Measurements from ENCODE around the gene ZNF841. TPM values are rescaled to one million over a fixed set of nuclear protein-coding genes. Genes with fewer than 3 reads are reported as not detected.

Gene ZNF841
- total and polyA plus RNA-seq, 9 of the 15 experiments (the other 6 are each of a cell fraction or from before 2014, with no cell fraction given) = 3.1 to 17.1 (median 11.0) TPM

DNA sequence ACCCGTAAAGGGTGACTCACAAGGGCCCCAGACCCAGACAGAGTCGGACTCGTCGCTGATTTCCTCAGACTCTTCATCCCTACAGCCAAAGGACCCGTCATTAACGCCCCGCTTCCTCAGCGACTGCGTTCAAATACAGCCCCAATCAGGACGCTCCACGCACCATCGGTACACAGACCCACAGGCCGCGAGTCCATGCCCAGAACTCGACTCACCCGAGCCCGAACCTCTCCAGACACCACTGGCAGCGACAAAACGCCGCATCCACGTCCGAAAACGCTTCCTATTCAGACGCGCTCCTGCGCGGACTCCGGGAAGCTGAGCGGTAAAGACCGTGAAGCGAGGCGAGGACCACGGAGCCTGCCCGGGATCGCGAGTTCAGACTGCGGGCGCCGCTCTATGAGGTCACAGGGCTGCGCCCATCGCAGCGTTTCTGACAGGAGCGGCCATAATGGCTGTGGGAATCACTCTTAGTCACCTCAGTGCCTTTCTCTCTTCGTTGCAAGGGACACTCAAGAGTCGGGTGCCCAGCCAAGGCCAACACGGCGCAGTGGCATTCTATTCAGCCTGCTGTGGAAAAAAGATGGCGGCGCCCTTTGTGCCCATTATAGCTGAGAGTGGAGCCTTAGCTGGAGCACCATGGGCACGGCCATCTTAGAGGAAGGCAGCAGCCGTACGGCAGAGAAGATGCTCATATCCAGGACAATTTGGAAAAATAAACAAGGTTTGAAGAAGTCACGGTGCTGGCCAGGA is 67.4 kb downstream of the ZNF841 start, which contains the start of gene ZNF614 (continued):
- TF ChIP-seq ATF7 (IDR thresholded peaks at IDR 0.05) = peak; percentile 83
- no peak for TF ChIP-seq HOXB6 (CRISPR knock-in tag; IDR thresholded peaks at IDR 0.05; ENCODE audit: borderline replicate concordance)
- TF ChIP-seq, protein P1, sequence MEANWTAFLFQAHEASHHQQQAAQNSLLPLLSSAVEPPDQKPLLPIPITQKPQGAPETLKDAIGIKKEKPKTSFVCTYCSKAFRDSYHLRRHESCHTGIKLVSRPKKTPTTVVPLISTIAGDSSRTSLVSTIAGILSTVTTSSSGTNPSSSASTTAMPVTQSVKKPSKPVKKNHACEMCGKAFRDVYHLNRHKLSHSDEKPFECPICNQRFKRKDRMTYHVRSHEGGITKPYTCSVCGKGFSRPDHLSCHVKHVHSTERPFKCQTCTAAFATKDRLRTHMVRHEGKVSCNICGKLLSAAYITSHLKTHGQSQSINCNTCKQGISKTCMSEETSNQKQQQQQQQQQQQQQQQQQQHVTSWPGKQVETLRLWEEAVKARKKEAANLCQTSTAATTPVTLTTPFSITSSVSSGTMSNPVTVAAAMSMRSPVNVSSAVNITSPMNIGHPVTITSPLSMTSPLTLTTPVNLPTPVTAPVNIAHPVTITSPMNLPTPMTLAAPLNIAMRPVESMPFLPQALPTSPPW (CRISPR knock-in tag; IDR thresholded peaks at IDR 0.05) = peak; percentile 55; the same call in 1 of the 2 replicates
- peak; percentile 73; the same call in 1 of the 2 replicates for TF ChIP-seq MEF2D (tag; conservative IDR thresholded peaks at IDR 0.05; ENCODE audit: low read depth)
- no peak for TF ChIP-seq NFIX (CRISPR knock-in tag; IDR thresholded peaks at IDR 0.05; ENCODE audit: low read depth)
- TF ChIP-seq, protein P2, sequence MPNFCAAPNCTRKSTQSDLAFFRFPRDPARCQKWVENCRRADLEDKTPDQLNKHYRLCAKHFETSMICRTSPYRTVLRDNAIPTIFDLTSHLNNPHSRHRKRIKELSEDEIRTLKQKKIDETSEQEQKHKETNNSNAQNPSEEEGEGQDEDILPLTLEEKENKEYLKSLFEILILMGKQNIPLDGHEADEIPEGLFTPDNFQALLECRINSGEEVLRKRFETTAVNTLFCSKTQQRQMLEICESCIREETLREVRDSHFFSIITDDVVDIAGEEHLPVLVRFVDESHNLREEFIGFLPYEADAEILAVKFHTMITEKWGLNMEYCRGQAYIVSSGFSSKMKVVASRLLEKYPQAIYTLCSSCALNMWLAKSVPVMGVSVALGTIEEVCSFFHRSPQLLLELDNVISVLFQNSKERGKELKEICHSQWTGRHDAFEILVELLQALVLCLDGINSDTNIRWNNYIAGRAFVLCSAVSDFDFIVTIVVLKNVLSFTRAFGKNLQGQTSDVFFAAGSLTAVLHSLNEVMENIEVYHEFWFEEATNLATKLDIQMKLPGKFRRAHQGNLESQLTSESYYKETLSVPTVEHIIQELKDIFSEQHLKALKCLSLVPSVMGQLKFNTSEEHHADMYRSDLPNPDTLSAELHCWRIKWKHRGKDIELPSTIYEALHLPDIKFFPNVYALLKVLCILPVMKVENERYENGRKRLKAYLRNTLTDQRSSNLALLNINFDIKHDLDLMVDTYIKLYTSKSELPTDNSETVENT (CRISPR knock-in tag; IDR thresholded peaks at IDR 0.05) = no peak
- TF ChIP-seq, protein P3, sequence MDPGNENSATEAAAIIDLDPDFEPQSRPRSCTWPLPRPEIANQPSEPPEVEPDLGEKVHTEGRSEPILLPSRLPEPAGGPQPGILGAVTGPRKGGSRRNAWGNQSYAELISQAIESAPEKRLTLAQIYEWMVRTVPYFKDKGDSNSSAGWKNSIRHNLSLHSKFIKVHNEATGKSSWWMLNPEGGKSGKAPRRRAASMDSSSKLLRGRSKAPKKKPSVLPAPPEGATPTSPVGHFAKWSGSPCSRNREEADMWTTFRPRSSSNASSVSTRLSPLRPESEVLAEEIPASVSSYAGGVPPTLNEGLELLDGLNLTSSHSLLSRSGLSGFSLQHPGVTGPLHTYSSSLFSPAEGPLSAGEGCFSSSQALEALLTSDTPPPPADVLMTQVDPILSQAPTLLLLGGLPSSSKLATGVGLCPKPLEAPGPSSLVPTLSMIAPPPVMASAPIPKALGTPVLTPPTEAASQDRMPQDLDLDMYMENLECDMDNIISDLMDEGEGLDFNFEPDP (CRISPR knock-in tag; IDR thresholded peaks at IDR 0.05) = no peak
- TF ChIP-seq FOXJ3 (CRISPR knock-in tag; IDR thresholded peaks at IDR 0.05) = no peak
- TF ChIP-seq SREBF2 (CRISPR knock-in tag; IDR thresholded peaks at IDR 0.05) = no peak
- TF ChIP-seq MED1 (CRISPR knock-in tag; IDR thresholded peaks at IDR 0.05; ENCODE audit: borderline replicate concordance) = no peak
- TF ChIP-seq GTF3C2 (IDR thresholded peaks at IDR 0.05; ENCODE audit: borderline replicate concordance, extremely low read depth, insufficient read length) = no peak
- no peak for TF ChIP-seq HMG20A (CRISPR knock-in tag; conservative IDR thresholded peaks at IDR 0.05)
- peak; percentile 88 for TF ChIP-seq ZNF197 (CRISPR knock-in tag; IDR thresholded peaks at IDR 0.05; ENCODE audit: low read depth)
- peak; percentile 86; the same call in 1 of the 2 replicates for TF ChIP-seq KAT8 (IDR thresholded peaks at IDR 0.05; ENCODE audit: low read depth)
- no peak for TF ChIP-seq DACH1 (IDR thresholded peaks at IDR 0.05; ENCODE audit: partially characterized antibody)
- peak; percentile 93; the same call in 1 of the 2 replicates for TF ChIP-seq KAT7 (CRISPR knock-in tag; IDR thresholded peaks at IDR 0.05; ENCODE audit: borderline replicate concordance)
- peak; percentile 47 to 55; a peak in 1 of 4 replicates for TF ChIP-seq FOXK2 (conservative IDR thresholded peaks at IDR 0.05 in 1 of 2, IDR thresholded peaks at IDR 0.05 in 1 of 2; ENCODE audit: low read depth in 2 of 2)
- no peak for TF ChIP-seq ZNF121 (CRISPR knock-in tag; conservative IDR thresholded peaks at IDR 0.05)
- no peak for TF ChIP-seq CCNT2 (IDR thresholded peaks at IDR 0.05; ENCODE audit: borderline replicate concordance, extremely low read depth, insufficient read length, low read depth, low read length)
